Activated gamma-delta T cell (primary cell): Measurements from ENCODE around the gene CAPN12.
"Not testable (repeated sequence)": the region's sequence is repeated elsewhere in the genome, so short reads cannot be mapped to it uniquely, and the experiment has no call there.

Experiments
- DNase-seq: peaks from one replicate; lab custom pipeline; 2025; lab: John Stamatoyannopoulos, UW
- total RNA-seq, 2 donors: gene quantifications; one replicate each; lab custom pipeline; 2026; lab: John Stamatoyannopoulos, UW

CAPN12 gene
- 13.1 to 14.2 reads per million in 2 donors for total RNA-seq

- DNase-seq: no peak
Measured at GRCh38 chr19:38744298-38744681, at the start of gene CAPN12. CAPN12 (minus strand) TSS chr19:38744474; CDS start chr19:38744165, 309 bp downstream.

- DNase-seq: no peak
Measured at GRCh38 chr19:38793671-38794070, 49.4 kb upstream of the CAPN12 start.

- no peak for DNase-seq
Measured at GRCh38 chr19:38793177-38793576, 48.9 kb upstream of the CAPN12 start.

GRCh38 chr19:38792250-38793111 lies 48.2 kb upstream of the CAPN12 start:
- no peak for DNase-seq

- DNase-seq: not testable (repeated sequence)
Measured at GRCh38 chr19:38791451-38792064, 47.3 kb upstream of the CAPN12 start.

GRCh38 chr19:38790507-38791403 lies 46.5 kb upstream of the CAPN12 start:
- DNase-seq: not testable (repeated sequence)

GRCh38 chr19:38788478-38789243 lies 44.4 kb upstream of the CAPN12 start, which contains the start of gene LGALS7B:
LGALS7B (plus strand) TSS chr19:38789200; CDS start chr19:38789227, 27 bp downstream.
- no peak for DNase-seq

- no peak for DNase-seq
Measured at GRCh38 chr19:38786572-38787265, 42.4 kb upstream of the CAPN12 start.

- DNase-seq: not testable (repeated sequence)
Measured at GRCh38 chr19:38786061-38786460, 41.8 kb upstream of the CAPN12 start.

- no peak for DNase-seq
Measured at GRCh38 chr19:38785187-38785699, 41.0 kb upstream of the CAPN12 start.

- no peak for DNase-seq
Measured at GRCh38 chr19:38784224-38784623, 40.0 kb upstream of the CAPN12 start.

- DNase-seq: not testable (repeated sequence)
Measured at GRCh38 chr19:38782212-38782611, 37.9 kb upstream of the CAPN12 start.

GRCh38 chr19:38781058-38781457 lies 36.8 kb upstream of the CAPN12 start:
- DNase-seq: no peak

GRCh38 chr19:38780443-38780842 lies 36.2 kb upstream of the CAPN12 start:
- DNase-seq: no peak

- DNase-seq: no peak
Measured at GRCh38 chr19:38778733-38779132, 34.5 kb upstream of the CAPN12 start.

GRCh38 chr19:38774181-38774950 lies 30.1 kb upstream of the CAPN12 start:
- DNase-seq: no peak

- no peak for DNase-seq
Measured at GRCh38 chr19:38773469-38774177, 29.3 kb upstream of the CAPN12 start, which contains the start of gene LGALS7. LGALS7 (minus strand) TSS chr19:38773517; CDS start chr19:38773492, 25 bp downstream.

GRCh38 chr19:38771569-38771968 lies 27.3 kb upstream of the CAPN12 start:
- not testable (repeated sequence) for DNase-seq

- not testable (repeated sequence) for DNase-seq
Measured at GRCh38 chr19:38770949-38771275, 26.6 kb upstream of the CAPN12 start.
